Upper lobe of right lung (tissue), 1 donor: ENCODE measurements around the gene SMARCE1. TPM values are rescaled to one million over a fixed set of nuclear protein-coding genes. Genes with fewer than 3 reads are reported as not detected.
A peak's percentile ranks its signal among the peaks of the same experiment; 100 is the strongest.

Source experiments
- ATAC-seq: fragments of 200-7000 bp; cut with Tn5 transposase; one replicate; pipeline ENCODE4 v1.9.1; 2020; ENCODE audit warnings: mild to moderate bottlenecking, moderate library complexity
- DNase-seq: peaks from one replicate; pipeline ENCODE4 v3.0.0-alpha.2; 2020
- H3K27ac ChIP-seq: fragments of 200-600 bp; one replicate; pipeline ENCODE4 v1.8.0; 2022
- H3K27me3 ChIP-seq: fragments of 200-600 bp; one replicate; pipeline ENCODE4 v1.8.0; 2022; ENCODE audit warnings: mild to moderate bottlenecking
- H3K36me3 ChIP-seq: fragments of 200-600 bp; one replicate; pipeline ENCODE4 v1.8.0; 2022
- H3K4me1 ChIP-seq: fragments of 200-600 bp; one replicate; pipeline ENCODE4 v1.8.0; 2022
- H3K4me3 ChIP-seq: fragments of 200-600 bp; one replicate; pipeline ENCODE4 v1.8.0; 2022; ENCODE audit warnings: mild to moderate bottlenecking
- H3K9me3 ChIP-seq: fragments of 200-600 bp; one replicate; pipeline ENCODE4 v1.8.0; 2022
- CTCF ChIP-seq: fragments of 200-600 bp; IDR thresholded peaks from one replicate; pipeline ENCODE4 v1.8.0; 2022; ENCODE audit warnings: antibody characterized with exemption
- intact Hi-C: fragments of 100-400 bp; cut with DNase I; formaldehyde crosslinking; loops from one replicate; pipeline ENCODE4 v1.11.0; 2022
- total RNA-seq: library from RNA; stranded (reverse); fragmentation: NEBNext Ultra II Directional; extraction: Animal tissue kit (Norgen Biotek cat#: 25700); gene quantifications from one replicate; pipeline ENCODE4 v1.2.1, GENCODE V29; 2021
- donor health status: DM: no; HTN: yes; CAD: no; lungs with severe emphysema.

Gene SMARCE1
- total RNA-seq, 1 donor from 2014 or later, result 80.2 TPM

GRCh38 chr17:40672654-40673053 lies 25.0 kb upstream of the SMARCE1 start:
- Histone ChIP-seq H3K9me3 (no peaks in the 10 kb centered on the region), H3K4me1 (no peaks in the 10 kb centered on the region), H3K4me3 (no peak overlapping the region), H3K27ac (no peak overlapping the region), H3K27me3 (peaks cover 9% of the 10 kb centered on the region), H3K36me3 (no peaks in the 10 kb centered on the region)
- TF ChIP-seq CTCF, result no peak
- intact Hi-C loops, result no loop called here
- DNase-seq, result no peak
- ATAC-seq, result no peak

DNA sequence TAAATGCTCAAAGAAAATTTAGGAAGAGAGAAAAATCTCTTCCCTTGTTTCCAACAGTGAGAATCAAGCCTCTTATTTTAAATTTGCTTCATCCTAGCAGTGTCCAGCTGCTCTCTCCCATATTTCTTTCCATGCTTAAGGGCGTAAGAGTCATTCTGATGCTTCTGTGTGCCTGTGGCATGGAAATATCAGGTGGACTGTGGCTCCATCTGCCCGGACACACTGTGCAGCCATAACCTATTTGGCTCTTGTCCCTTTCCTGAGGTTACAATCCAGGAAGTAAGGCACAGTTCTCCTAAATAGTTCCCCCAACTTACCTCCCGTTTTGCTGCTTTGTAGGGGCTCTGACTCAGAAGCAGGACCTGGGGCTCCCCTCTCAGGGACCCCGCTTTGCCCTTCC lies 23.7 kb upstream of the SMARCE1 start:
- no peak for ATAC-seq
- Histone ChIP-seq H3K9me3 (no peaks in the 10 kb centered on the region), H3K4me1 (no peaks in the 10 kb centered on the region), H3K4me3 (no peak overlapping the region), H3K36me3 (no peaks in the 10 kb centered on the region), H3K27me3 (no peaks in the 10 kb centered on the region), H3K27ac (no peak overlapping the region)
- TF ChIP-seq CTCF, result no peak
- DNase-seq, result no peak
- intact Hi-C loops, result no loop called here

DNA sequence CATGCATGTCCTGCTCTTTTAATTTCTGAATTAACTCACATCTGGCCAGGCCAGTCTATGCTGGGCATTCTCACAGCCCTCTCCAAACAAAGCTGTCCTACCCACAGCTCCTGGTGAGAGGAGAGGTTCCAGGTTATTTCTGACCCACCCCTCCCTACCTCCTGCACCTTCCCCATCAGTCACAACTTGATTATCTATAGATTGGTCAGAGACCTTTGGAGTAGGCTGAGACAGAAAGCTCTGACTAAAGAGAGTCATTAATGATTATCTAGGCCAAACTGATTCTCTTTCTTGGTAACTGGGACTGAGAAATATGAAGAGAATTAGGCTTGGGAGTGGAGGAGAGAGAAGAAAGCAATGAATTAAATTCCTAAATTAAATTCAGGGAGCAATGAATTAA lies 18.7 kb upstream of the SMARCE1 start:
- intact Hi-C loops, result no loop called here
- Histone ChIP-seq H3K9me3 (no peaks in the 10 kb centered on the region), H3K27me3 (peaks cover 24% of the 10 kb centered on the region), H3K4me3 (no peak overlapping the region), H3K36me3 (no peaks in the 10 kb centered on the region), H3K27ac (no peak overlapping the region), H3K4me1 (no peaks in the 10 kb centered on the region)
- no peak for DNase-seq
- no peak for ATAC-seq
- no peak for TF ChIP-seq CTCF

GRCh38 chr17:40664582-40665333 lies 17.1 kb upstream of the SMARCE1 start, which contains the start of gene KRT222:
TSS of gene KRT222 (minus strand) at chr17:40665177. CDS start at chr17:40665099, 78 bp downstream.
- no peak for DNase-seq
- H3K27me3 ChIP-seq, result peaks cover 24% of the 10 kb centered on the region
- H3K4me3 ChIP-seq, result peak within 1 kb of the TSS; percentile 27
- no peaks in the 10 kb centered on the region for H3K4me1 ChIP-seq
- ATAC-seq, result no peak
- no peaks in the 10 kb centered on the region for H3K36me3 ChIP-seq
- no peak for TF ChIP-seq CTCF
- intact Hi-C loops, result no loop called here
- no peaks in the 10 kb centered on the region for H3K9me3 ChIP-seq
- no peak within 1 kb of the TSS for H3K27ac ChIP-seq

DNA sequence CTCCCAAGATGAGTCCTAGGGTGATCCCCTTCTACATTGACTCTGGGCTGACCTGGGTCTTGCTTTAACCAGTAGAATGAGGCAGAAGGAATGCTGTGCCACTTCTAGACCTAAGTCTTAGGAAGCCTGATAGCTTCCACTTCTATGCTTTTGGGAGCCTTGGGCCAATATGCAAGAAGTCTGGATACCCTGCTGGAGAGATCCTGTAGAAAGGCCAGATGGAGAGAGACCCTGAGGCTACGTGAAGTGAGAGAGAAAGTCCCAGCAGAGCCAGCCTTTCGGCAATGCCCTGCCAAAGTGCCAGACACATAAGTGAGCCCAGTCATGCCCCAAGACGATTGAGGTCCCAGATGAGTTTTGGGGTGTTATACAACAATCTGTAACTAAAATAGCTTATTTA lies 15.6 kb upstream of the SMARCE1 start:
- Histone ChIP-seq H3K9me3 (no peaks in the 10 kb centered on the region), H3K27me3 (peaks cover 24% of the 10 kb centered on the region), H3K4me3 (no peak overlapping the region), H3K36me3 (no peaks in the 10 kb centered on the region), H3K4me1 (no peaks in the 10 kb centered on the region), H3K27ac (no peak overlapping the region)
- ATAC-seq (no peak), DNase-seq (no peak)
- TF ChIP-seq CTCF, result no peak
- intact Hi-C loops, result no loop called here
